H1 (cell line): ENCODE data around the gene DNM1L. TPM values are rescaled to one million over a fixed set of nuclear protein-coding genes. Genes with fewer than 3 reads are reported as not detected.

Experiments
- ASH2L ChIP-seq: fragments of 200-600, 300-600 bp; sonication (generic); IDR thresholded peaks from one replicate; pipeline ENCODE4 v1.7.1; 2017; ENCODE audit warnings: low read length
- BCL11A ChIP-seq, 2 experiments: IDR thresholded peaks; one replicate each; pipeline ENCODE4 v1.6.1; 2011; ENCODE audit warnings: low read depth in 2 of 2, low read length in 2 of 2, mild to moderate bottlenecking in 2 of 2
- CHD1 ChIP-seq: IDR thresholded peaks from 2 replicates; pipeline ENCODE4 v1.6.1; 2012; ENCODE audit warnings: low read depth, low read length, improper control_type of control experiment
- CHD2 ChIP-seq: IDR thresholded peaks from 2 replicates; pipeline ENCODE4 v1.6.1; 2012; ENCODE audit warnings: low read length, improper control_type of control experiment
- KDM5A ChIP-seq: fragments of 200-600 bp; IDR thresholded peaks from 2 replicates; pipeline ENCODE4 v1.7.1; 2012; ENCODE audit warnings: mild to moderate bottlenecking, low read length, inconsistent platforms, mixed read lengths
- MAFK ChIP-seq: IDR thresholded peaks from 2 replicates; pipeline ENCODE4 v1.6.1; 2012; ENCODE audit warnings: low read depth, mild to moderate bottlenecking, improper control_type of control experiment, low read length
- POLR2A ChIP-seq, 2 experiments: IDR thresholded peaks; 1 replicate in 1 of 2; 2 replicates in 1 of 2; pipeline ENCODE4 v1.6.1; 2011; ENCODE audit warnings: low read depth in 2 of 2, low read length in 2 of 2, mild to moderate bottlenecking in 2 of 2; ENCODE audit errors: control extremely low read depth in 1 of 2
- POU5F1 ChIP-seq: IDR thresholded peaks from 2 replicates; pipeline ENCODE4 v1.6.1; 2011; ENCODE audit warnings: low read depth, mild to moderate bottlenecking, low read length, moderate library complexity
- SAP30 ChIP-seq: fragments of 300-600 bp; sonication (generic); IDR thresholded peaks from 2 replicates; pipeline ENCODE4 v1.7.1; 2012; ENCODE audit warnings: low read length, moderate library complexity, mild to moderate bottlenecking, inconsistent platforms; ENCODE audit not compliant: insufficient read depth, insufficient replicate concordance
- SIN3A ChIP-seq, 2 experiments: IDR thresholded peaks in 1 of 2; conservative IDR thresholded peaks in 1 of 2; 2 replicates each; pipeline ENCODE4 v1.6.1; 2011 to 2012; ENCODE audit warnings: low read length in 2 of 2, improper control_type of control experiment in 1 of 2, low read depth in 1 of 2, mild to moderate bottlenecking in 1 of 2
- ZNF274 ChIP-seq: IDR thresholded peaks from 2 replicates; pipeline ENCODE4 v1.7.0; 2012; ENCODE audit warnings: low read length, borderline replicate concordance; ENCODE audit errors: extremely low read depth
- polyA plus RNA-seq, 7 experiments: library from polyadenylated mRNA; depleted of rRNA in 3 of 7; stranded (reverse) in 5 of 7; unstranded in 2 of 7; fragments of >200 nt in 5 of 7; fragments of 200-250 nt in 2 of 7; gene quantifications; 1 replicate in 5 of 7; 2 replicates in 1 of 7; 4 replicates in 1 of 7; pipeline versions ENCODE4 v1.2.1 to v1.2.3, GENCODE V29; 2011 to 2013; ENCODE audit warnings: missing spikeins in 2 of 7, mixed read lengths in 2 of 7
- total RNA-seq: library from RNA; stranded (reverse); fragmentation: NEBNext Ultra II Directional; extraction: Animal tissue kit (Norgen Biotek cat#: 25700); gene quantifications from 2 replicates; pipeline ENCODE4 v1.2.1, GENCODE V29; 2021

DNM1L gene
- total and polyA plus RNA-seq, 2 of the 8 experiments (the other 6 are each of a cell fraction or from before 2014, with no cell fraction given), result 23.7 to 93.9 TPM

- TF ChIP-seq ZNF274, result no peak
- no peak for TF ChIP-seq SIN3A (conservative IDR thresholded peaks at IDR 0.05 in 1 of 2, IDR thresholded peaks at IDR 0.05 in 1 of 2; ENCODE audit: low read depth in 1 of 2, low read length in 2 of 2)
- no peak for TF ChIP-seq KDM5A
- TF ChIP-seq CHD2, result no peak
- TF ChIP-seq CHD1, result no peak
- TF ChIP-seq MAFK, result no peak
- no peak for TF ChIP-seq POLR2A (IDR thresholded peaks at IDR 0.05; ENCODE audit: control extremely low read depth in 1 of 2, low read depth in 2 of 2, low read length in 2 of 2)
- no peak for TF ChIP-seq BCL11A (IDR thresholded peaks at IDR 0.05; ENCODE audit: low read depth in 2 of 2, low read length in 2 of 2)
- TF ChIP-seq ASH2L, result no peak
- no peak for TF ChIP-seq SAP30
- TF ChIP-seq POU5F1, result no peak
These were observed 7.2 kb downstream of the DNM1L start (continued) for GRCh38 chr12:32686340-32686739.
